ENCODE data around the gene ALKBH8. TPM values are rescaled to one million over a fixed set of nuclear protein-coding genes. Genes with fewer than 3 reads are reported as not detected.
"Not testable (repeated sequence)": the region's sequence is repeated elsewhere in the genome, so short reads cannot be mapped to it uniquely, and the experiment has no call there.

The ALKBH8 gene
- total RNA-seq, 1 donor from 2014 or later = 11.8 TPM

DNA sequence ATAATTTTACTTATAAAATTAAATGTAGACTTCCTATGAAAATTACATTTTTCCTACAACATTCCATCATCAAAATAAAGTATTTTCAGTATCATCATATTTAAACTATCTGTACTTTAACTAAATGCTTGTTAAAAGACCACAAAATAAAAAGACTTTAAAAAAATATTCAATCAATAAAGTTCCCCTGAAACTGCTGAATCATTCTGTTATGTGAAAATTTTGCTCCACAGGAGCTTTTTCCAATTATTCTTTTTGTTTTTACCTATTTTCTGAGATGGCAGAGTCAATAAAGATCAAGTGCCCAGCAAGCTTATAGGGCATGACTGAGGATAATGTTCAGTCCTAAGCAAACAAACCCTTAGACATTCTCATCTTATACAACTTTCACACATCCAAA, 27.3 kb downstream of the ALKBH8 start:
- no peaks in the 10 kb centered on the region for H3K27me3 Mint-ChIP-seq
- no peak overlapping the region for H3K27ac Mint-ChIP-seq
- TF ChIP-seq, protein P1, sequence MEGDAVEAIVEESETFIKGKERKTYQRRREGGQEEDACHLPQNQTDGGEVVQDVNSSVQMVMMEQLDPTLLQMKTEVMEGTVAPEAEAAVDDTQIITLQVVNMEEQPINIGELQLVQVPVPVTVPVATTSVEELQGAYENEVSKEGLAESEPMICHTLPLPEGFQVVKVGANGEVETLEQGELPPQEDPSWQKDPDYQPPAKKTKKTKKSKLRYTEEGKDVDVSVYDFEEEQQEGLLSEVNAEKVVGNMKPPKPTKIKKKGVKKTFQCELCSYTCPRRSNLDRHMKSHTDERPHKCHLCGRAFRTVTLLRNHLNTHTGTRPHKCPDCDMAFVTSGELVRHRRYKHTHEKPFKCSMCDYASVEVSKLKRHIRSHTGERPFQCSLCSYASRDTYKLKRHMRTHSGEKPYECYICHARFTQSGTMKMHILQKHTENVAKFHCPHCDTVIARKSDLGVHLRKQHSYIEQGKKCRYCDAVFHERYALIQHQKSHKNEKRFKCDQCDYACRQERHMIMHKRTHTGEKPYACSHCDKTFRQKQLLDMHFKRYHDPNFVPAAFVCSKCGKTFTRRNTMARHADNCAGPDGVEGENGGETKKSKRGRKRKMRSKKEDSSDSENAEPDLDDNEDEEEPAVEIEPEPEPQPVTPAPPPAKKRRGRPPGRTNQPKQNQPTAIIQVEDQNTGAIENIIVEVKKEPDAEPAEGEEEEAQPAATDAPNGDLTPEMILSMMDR (IDR thresholded peaks at IDR 0.05) = no peak
- no peaks in the 10 kb centered on the region for H3K9me3 Mint-ChIP-seq
- ATAC-seq (ENCODE audit: low read depth) (no peak), DNase-seq (no peak)
- no peaks in the 10 kb centered on the region for H3K4me1 Mint-ChIP-seq
- intact Hi-C loops (cut with micrococcal nuclease) = no loop called here
- peaks cover 68% of the 10 kb centered on the region for H3K36me3 Mint-ChIP-seq (ENCODE audit: low read depth)
- no peak overlapping the region for H3K4me3 Mint-ChIP-seq
- ChIA-PET CTCF (interaction anchor here (3.2 kb wide), 1 partner anchor 11 kb away, joined by 18 read pairs; no protein-coding TSS in a partner anchor), POLR2A (interaction anchor here (0.6 kb wide), 1 partner anchor 7 kb away, joined by 3 read pairs; no protein-coding TSS in a partner anchor)

DNA sequence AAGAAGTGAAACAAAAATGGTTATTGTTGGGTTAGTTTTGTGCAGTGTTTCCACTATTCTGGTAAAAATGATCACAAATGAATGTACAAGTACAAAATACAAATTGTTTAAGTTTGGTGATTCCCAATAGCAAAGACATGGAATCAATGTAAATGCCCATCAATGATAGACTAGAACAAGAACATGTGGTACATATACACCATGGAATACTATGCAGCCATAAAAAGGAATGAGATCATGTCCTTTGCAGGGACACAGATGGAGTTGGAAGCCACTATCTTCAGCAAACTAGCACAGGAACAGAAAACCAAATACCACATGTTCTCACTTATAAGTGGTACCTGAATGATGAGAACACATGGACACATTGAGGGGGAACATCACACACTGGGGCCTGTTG, 28.4 kb downstream of the ALKBH8 start:
- H3K36me3 Mint-ChIP-seq (ENCODE audit: low read depth) = peaks cover 61% of the 10 kb centered on the region
- CTCF ChIA-PET; H3K9me3 Mint-ChIP-seq; intact Hi-C loops (cut with micrococcal nuclease); DNase-seq; POLR2A ChIA-PET; H3K27ac Mint-ChIP-seq; H3K4me3 Mint-ChIP-seq; H3K27me3 Mint-ChIP-seq; ATAC-seq (ENCODE audit: low read depth); H3K4me1 Mint-ChIP-seq: not testable (repeated sequence)

DNA sequence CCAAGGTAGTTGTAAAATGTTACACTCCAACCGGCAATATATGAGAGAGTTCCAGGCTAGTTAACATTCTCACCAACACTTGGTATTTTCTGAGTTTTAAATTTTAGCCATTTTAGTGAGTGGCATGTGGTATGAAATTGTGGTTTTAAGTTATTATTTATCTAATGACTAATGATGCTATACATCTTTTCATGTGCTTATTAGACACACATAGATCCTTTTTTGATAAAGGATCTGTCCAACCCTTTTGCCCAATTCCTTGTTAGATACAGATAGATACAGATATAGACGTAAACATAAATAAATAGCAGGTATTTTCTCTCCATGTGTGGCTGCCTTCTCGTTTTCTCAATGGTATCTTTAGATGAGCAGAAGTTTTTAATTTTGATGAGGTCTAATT, 39.3 kb downstream of the ALKBH8 start:
- ATAC-seq (ENCODE audit: low read depth) = no peak
- intact Hi-C loops (cut with micrococcal nuclease) = no loop called here
- Mint-ChIP-seq H3K27me3 (no peaks in the 10 kb centered on the region), H3K4me1 (no peaks in the 10 kb centered on the region), H3K36me3 (ENCODE audit: low read depth) (peaks cover 58% of the 10 kb centered on the region), H3K4me3 (no peak overlapping the region), H3K9me3 (peaks cover 2% of the 10 kb centered on the region), H3K27ac (no peak overlapping the region)
- DNase-seq = no peak
- ChIA-PET POLR2A (no interaction called here), CTCF (no interaction called here)
- TF ChIP-seq, protein P1 (IDR thresholded peaks at IDR 0.05) = no peak

DNA sequence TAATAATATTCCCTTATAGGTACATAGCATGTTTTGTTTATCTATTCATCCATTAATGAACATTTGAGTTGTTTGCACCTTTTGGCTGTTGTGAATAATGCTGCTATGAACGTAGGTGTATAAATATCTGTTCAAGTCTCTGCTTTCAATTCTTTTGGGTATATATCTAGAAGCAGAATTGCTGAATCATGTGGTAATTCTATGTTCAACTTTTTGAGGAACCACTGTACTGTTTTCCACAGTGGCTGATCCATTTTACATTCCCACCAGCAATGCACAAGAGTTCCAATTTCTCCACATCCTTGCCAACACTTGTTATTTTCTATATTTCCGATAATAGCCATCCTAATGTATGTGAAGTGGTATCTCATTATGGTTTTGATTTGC, 56.7 kb downstream of the ALKBH8 start:
- intact Hi-C loops (cut with micrococcal nuclease) = no loop called here
- POLR2A ChIA-PET = no interaction called here
- no peak overlapping the region for H3K4me3 Mint-ChIP-seq

DNA sequence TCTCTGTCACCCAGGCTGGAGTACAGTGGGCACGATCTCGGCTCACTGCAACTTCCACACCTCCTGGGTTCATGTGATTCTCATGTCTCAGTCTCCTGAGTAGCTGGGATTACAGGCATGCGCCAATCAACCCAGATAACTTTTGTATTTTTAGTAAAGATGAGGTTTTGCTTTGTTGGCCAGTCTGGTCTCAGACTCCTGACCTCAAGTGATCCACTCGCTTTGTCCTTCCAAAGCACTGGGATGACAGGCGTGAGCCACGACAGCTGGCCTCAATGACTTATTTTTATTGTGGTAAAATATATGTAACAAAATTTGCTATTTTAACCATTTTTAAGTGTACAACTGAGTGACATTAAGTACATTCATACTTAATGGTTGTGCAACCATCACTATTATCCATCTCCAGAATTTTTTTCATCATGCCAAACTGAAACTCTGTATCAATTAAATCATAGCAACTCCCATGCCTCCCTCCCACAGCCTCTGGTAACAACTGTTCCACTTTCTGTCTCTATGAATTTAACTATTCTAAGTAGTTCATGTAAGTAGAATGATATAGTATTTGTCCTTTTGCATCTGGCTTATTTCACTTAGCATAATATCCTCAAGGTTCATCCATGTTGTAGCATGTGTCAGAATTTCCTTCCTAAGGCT, 57.2 kb downstream of the ALKBH8 start:
- no peak overlapping the region for H3K27ac Mint-ChIP-seq
- intact Hi-C loops (cut with micrococcal nuclease) = no loop called here
- TF ChIP-seq, protein P1 (IDR thresholded peaks at IDR 0.05) = no peak
- no peak overlapping the region for H3K4me3 Mint-ChIP-seq
- ATAC-seq (ENCODE audit: low read depth) (no peak), DNase-seq (no peak)
- H3K27me3 Mint-ChIP-seq = no peaks in the 10 kb centered on the region
- peaks cover 56% of the 10 kb centered on the region for H3K36me3 Mint-ChIP-seq (ENCODE audit: low read depth)
- no peaks in the 10 kb centered on the region for H3K9me3 Mint-ChIP-seq
- ChIA-PET POLR2A (no interaction called here), CTCF (no interaction called here)
- no peaks in the 10 kb centered on the region for H3K4me1 Mint-ChIP-seq

More for the DNA sequence above, 56.7 kb downstream of the ALKBH8 start:
- Mint-ChIP-seq H3K27me3 (no peaks in the 10 kb centered on the region), H3K9me3 (no peaks in the 10 kb centered on the region), H3K27ac (no peak overlapping the region), H3K36me3 (ENCODE audit: low read depth) (peaks cover 53% of the 10 kb centered on the region), H3K4me1 (no peaks in the 10 kb centered on the region)
- CTCF ChIA-PET = no interaction called here
- TF ChIP-seq, protein P1 (IDR thresholded peaks at IDR 0.05) = no peak
- no peak for ATAC-seq (ENCODE audit: low read depth)
- DNase-seq = no peak

Measured in activated B cell treated with CpG ODN at 0.5 μM for 24 hours (primary cell).